Right kidney (tissue), 9 donors: ENCODE data around the gene TMEM183A.
A peak's percentile ranks its signal among the peaks of the same experiment; 100 is the strongest.

Experiments
- DNase-seq: peaks from one replicate; pipeline ENCODE4 v3.0.0-alpha.2; 2016
- long read RNA-seq, 8 donors: transcript quantifications; one replicate each; lab custom pipeline, GENCODE V29; 2026

Gene TMEM183A, protein sequence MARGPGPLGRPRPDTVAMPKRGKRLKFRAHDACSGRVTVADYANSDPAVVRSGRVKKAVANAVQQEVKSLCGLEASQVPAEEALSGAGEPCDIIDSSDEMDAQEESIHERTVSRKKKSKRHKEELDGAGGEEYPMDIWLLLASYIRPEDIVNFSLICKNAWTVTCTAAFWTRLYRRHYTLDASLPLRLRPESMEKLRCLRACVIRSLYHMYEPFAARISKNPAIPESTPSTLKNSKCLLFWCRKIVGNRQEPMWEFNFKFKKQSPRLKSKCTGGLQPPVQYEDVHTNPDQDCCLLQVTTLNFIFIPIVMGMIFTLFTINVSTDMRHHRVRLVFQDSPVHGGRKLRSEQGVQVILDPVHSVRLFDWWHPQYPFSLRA
- long read RNA-seq, donor 1, transcript TMEM183A-201 (8 exons, 3,019 nt): major isoform, 23 of 58 reads
- long read RNA-seq, donor 1, partial matches to known transcripts: 28 of 58 reads
- long read RNA-seq, donor 1, other reads (novel, unspliced or antisense): 6 of 58 reads
- long read RNA-seq, donor 2, transcript TMEM183A-201 (8 exons, 3,019 nt): major isoform, 15 of 22 reads
- long read RNA-seq, donor 2, partial matches to known transcripts: 5 of 22 reads
- long read RNA-seq, donor 2, other reads (novel, unspliced or antisense): 0 of 22 reads
- long read RNA-seq, donor 3, transcript TMEM183A-201 (8 exons, 3,019 nt): major isoform, 6 of 6 reads
- long read RNA-seq, donor 3, partial matches to known transcripts: 0 of 6 reads
- long read RNA-seq, donor 3, other reads (novel, unspliced or antisense): 0 of 6 reads
- long read RNA-seq, donor 4, transcript TMEM183A-201 (8 exons, 3,019 nt): major isoform, 9 of 24 reads
- long read RNA-seq, donor 4, partial matches to known transcripts: 15 of 24 reads
- long read RNA-seq, donor 4, other reads (novel, unspliced or antisense): 0 of 24 reads
- long read RNA-seq, donor 5, transcript TMEM183A-201 (8 exons, 3,019 nt): major isoform, 10 of 22 reads
- long read RNA-seq, donor 5, partial matches to known transcripts: 11 of 22 reads
- long read RNA-seq, donor 5, other reads (novel, unspliced or antisense): 0 of 22 reads
- long read RNA-seq, donor 6, transcript TMEM183A-201 (8 exons, 3,019 nt): major isoform, 14 of 31 reads
- long read RNA-seq, donor 6, partial matches to known transcripts: 16 of 31 reads
- long read RNA-seq, donor 6, other reads (novel, unspliced or antisense): 0 of 31 reads
- long read RNA-seq, donor 7, transcript TMEM183A-201 (8 exons, 3,019 nt): major isoform, 15 of 62 reads
- long read RNA-seq, donor 7, partial matches to known transcripts: 39 of 62 reads
- long read RNA-seq, donor 7, other reads (novel, unspliced or antisense): 6 of 62 reads
- long read RNA-seq, donor 8, transcript TMEM183A-201 (8 exons, 3,019 nt): major isoform, 12 of 45 reads
- long read RNA-seq, donor 8, partial matches to known transcripts: 27 of 45 reads
- long read RNA-seq, donor 8, other reads (novel, unspliced or antisense): 6 of 45 reads

- DNase-seq: peak; percentile 91
Measured at GRCh38 chr1:203006948-203007871, at the start of gene TMEM183A. Gene TMEM183A, plus strand, starts transcription at chr1:203007374. Its CDS starts 92 bp downstream, at chr1:203007466.

- DNase-seq: peak; percentile 80
Measured at GRCh38 chr1:202957733-202958543, 49.2 kb upstream of the TMEM183A start, which contains the start of gene ADIPOR1. Gene ADIPOR1, minus strand, starts transcription at chr1:202958312. Its CDS starts 7,242 bp downstream, at chr1:202951070.

- peak; percentile 66 for DNase-seq
Measured at GRCh38 chr1:202958544-202959275, 48.5 kb upstream of the TMEM183A start.

DNA sequence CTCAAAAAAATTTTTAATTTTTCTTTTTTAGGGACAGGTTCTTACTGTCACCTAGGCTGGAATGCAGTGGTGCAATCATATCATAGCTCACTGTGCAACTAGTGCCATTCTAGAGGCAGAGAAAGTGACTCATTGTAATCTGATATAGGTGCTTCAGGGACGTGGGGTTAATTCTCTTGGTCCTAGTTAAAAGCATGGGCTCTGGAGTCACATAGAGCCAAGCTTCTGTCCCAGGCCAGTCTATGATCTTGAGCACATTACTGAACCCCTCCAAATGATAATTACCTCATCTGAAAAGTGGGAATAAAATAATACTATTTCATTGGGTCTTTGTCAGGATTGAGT lies 47.9 kb upstream of the TMEM183A start:
- DNase-seq: no peak

GRCh38 chr1:202961220-202961880 lies 45.8 kb upstream of the TMEM183A start:
- peak; percentile 6 for DNase-seq

DNA sequence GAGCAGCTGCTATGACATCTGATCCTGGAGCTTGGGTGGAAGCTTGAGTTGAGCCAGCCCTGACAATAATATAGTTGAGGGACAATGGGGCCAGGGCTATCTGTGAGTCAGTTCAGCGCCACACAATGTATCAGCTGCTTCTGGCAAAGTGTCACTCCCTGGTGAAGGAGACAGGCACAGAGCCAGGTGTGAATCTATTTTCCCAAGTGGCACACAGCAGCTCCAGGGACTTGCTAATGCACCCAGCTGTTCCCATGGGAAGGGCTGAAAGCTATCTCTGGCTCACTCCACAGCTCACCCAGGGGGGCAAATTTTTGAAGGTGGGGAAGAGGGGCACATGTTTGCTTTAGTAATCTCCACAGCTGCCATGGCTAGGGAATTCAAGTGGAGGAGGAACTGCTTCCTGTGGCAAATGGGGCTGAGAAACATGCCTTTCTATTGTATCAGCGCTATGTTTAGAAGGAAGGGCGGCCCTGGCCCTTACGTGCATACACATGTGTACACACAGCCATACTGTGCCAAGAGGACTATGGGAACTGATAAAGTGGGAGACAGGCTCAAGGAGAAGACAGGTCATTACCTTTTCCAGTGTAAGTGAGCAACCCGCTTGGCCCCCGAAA lies 42.3 kb upstream of the TMEM183A start:
- DNase-seq: no peak

- DNase-seq: no peak
Measured at GRCh38 chr1:202965422-202965821, 41.8 kb upstream of the TMEM183A start.

DNA sequence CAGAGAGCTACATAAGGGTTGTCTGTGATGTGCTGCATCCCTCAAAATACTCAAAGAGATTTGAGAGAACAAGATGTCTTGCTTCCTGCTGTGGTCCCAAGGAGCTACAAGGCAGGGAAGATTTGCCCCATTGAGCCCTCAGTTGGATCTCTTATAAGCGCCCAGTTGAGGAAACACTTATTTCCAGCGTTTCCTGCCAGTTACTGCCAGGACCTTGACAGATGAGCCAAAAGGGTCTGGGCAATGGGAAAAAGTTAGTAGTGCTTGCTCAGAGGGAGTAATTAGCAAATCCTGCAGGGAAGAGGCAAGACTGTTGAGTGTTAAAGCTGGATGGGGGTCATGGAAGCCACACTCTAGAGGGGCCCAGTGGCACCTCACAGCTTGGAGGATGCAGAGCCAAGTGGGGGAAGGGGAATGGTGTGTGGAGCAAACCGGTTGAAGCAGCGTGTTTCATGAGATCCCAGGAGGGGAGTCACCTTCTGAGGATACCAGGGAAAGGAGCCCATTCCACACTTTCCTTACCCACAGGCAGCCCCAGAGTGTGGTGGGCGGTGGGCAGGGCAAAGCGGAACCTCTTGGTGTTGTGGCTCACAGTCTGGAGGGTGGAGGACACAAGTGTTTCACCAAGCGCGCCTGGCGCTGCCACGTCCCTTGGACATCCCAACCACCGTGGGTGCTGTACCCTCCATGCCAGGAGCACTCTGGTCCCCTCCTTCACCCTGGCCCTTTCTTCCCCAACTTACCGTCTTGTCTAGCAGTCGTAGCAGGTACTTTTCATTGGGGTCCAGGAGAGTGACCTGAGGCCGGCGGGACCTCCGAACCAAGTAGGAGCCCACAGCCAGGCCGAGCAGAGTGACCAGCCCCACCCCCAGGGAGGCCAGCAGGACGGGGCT lies 40.9 kb upstream of the TMEM183A start:
- no peak for DNase-seq

DNA sequence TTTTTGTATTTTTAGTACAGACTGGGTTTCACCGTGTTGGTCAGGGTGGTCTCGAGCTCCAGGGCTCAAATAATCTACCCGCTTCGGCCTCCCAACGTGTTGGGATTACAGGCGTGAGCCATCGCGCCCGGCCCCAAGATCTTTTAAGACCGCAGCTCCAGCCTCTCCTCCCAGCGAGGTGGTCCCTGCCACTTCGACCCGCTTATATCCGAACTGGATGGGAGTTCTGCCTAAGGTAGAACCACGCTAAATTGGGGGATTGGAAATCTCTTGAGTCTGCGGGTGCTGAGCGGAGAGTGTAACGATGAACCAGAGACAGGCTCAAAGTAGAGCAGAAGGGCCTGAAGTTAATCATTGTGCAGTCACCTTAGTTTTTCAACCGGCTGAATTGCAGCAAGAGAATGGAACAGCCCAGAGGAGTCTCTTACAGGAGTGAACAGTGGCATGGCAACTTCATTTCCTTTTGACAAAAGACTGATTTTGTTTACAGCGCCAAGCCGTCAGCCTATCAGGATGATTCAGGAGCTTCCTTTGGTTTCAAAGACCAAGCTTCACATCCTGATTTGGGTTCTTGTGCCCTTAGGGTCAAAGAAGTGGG lies 39.4 kb upstream of the TMEM183A start:
- DNase-seq: peak; percentile 82

- DNase-seq: no peak
Measured at GRCh38 chr1:202968351-202968750, 38.8 kb upstream of the TMEM183A start.

GRCh38 chr1:202968895-202969295 lies 38.3 kb upstream of the TMEM183A start:
- DNase-seq: peak; percentile 27

DNA sequence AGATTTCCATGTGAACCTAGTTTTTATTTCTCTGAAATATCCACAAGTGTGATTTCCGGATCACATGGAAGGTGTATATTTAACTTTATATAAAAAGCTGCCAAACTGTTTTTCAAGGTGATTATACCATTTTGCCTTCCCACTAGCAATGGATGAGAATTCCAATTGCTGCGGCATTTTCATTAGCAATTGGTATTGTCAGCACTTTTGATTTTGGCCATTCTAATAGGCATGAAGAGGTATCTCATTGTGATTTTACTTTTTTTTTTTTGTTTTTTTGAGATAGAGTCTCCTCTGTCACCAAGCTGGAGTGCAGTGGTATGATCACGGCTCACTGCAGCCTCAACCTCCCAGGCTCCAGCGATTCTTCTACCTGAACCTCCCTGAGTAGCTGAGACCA lies 35.1 kb upstream of the TMEM183A start:
- DNase-seq: no peak

- DNase-seq: no peak
Measured at GRCh38 chr1:202974856-202975255, 32.3 kb upstream of the TMEM183A start.

DNA sequence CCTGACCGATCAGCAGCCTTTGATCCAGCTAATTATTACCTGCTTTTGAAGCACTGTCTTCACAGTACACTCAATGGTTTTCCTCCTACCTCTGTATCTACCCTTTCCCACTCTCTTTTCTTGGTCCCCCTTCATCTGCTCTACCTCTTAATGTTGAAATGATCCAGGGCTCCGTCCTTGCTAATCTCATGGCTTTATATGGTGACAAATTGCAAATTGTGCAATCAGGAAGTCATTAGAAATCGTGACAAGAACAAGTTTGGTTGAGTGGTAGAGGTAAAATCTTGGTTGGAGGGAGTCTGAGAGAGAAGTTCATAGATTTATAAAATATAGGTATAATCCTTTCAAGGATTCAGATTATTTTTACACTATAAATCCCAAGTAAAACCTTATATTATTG lies 30.5 kb upstream of the TMEM183A start:
- DNase-seq: no peak

DNA sequence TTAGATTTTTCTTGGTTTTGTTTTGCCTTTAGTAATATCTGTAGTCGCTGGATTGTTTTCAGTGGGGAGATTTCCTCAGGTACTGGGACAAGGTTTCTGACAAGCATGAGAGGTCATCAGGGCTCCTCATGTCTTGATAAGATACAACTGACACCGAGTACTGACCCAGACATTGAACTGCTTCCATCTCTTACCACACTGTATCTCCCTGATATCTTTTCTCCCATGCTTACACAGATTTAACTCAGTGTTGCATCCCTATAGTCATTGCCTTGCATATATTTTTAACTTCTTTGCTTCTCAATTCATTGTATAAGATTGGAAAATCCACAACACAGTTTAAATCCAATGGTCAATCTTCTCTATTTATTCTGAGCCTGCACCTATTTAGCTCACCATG lies 27.7 kb upstream of the TMEM183A start:
- no peak for DNase-seq

GRCh38 chr1:202981939-202982338 lies 25.2 kb upstream of the TMEM183A start:
- DNase-seq: no peak
